A549 (cell line): ENCODE results near the gene ZNF775. TPM values are rescaled to one million over a fixed set of nuclear protein-coding genes. Genes with fewer than 3 reads are reported as not detected.

Experiments
- ATAC-seq, 2 experiments: fragments of 200-7000 bp in 1 of 2; fragments of >200 bp in 1 of 2; cut with Nextera tagmentation in 1 of 2; cut with Tn5 transposase in 1 of 2; 3 replicates each; pipeline versions ENCODE4 v1.8.0 to v1.9.1; 2018 to 2020; ENCODE audit warnings: mild to moderate bottlenecking in 1 of 2, moderate library complexity in 1 of 2
- CTCF ChIA-PET: fragments of 300-600 bp; sonication (Branson Sonifier 250); formaldehyde crosslinking; extraction: SDS; loops from one replicate; lab custom pipeline; 2021; ENCODE audit warnings: antibody characterized with exemption, inconsistent platforms; lab: Yijun Ruan, JAX
- POLR2A ChIA-PET: fragments of 350-600 bp; formaldehyde crosslinking; extraction: SDS; loops from one replicate; lab custom pipeline; 2021; ENCODE audit warnings: antibody characterized with exemption, inconsistent platforms; lab: Yijun Ruan, JAX
- DNase-seq, 2 experiments: peaks; one replicate each; pipeline versions ENCODE4 v3.0.0 to v3.0.0-alpha.2; 2011 to 2016; ENCODE audit warnings: low read depth in 1 of 2, low spot score in 1 of 2
- FAIRE-seq: peaks from 2 replicates; lab custom pipeline; 2011; peaks lifted over from hg19 to GRCh38; lab: Jason Lieb, UNC
- H3K27ac ChIP-seq, 2 experiments: fragments of >200 bp; sonication (Bioruptor Twin); formaldehyde crosslinking; 3 replicates each; pipeline ENCODE4 v1.5.1; 2016 to 2017
- H3K4me1 ChIP-seq: fragments of >200 bp; sonication (Bioruptor Twin); formaldehyde crosslinking; 3 replicates; pipeline ENCODE4 v1.6.1; 2016
- H3K4me2 ChIP-seq: fragments of >200 bp; sonication (Bioruptor Twin); formaldehyde crosslinking; 3 replicates; pipeline ENCODE4 v1.6.1; 2016
- H3K4me3 ChIP-seq: fragments of >200 bp; sonication (Bioruptor Twin); formaldehyde crosslinking; 3 replicates; pipeline ENCODE4 v1.5.1; 2016
- H3K9me3 ChIP-seq: fragments of >200 bp; sonication (Bioruptor Twin); formaldehyde crosslinking; 3 replicates; pipeline ENCODE4 v1.6.1; 2016
- BHLHE40 ChIP-seq: IDR thresholded peaks from 2 replicates; pipeline ENCODE4 v1.6.1; 2012; ENCODE audit warnings: low read depth, low read length, inconsistent platforms
- EHMT2 ChIP-seq: fragments of 200-600 bp; sonication (generic); IDR thresholded peaks from 2 replicates; pipeline ENCODE4 v1.6.1; 2016; ENCODE audit warnings: antibody characterized with exemption, low read depth, mild to moderate bottlenecking, moderate library complexity
- HDAC2 ChIP-seq: fragments of 200-600 bp; sonication (generic); IDR thresholded peaks from 2 replicates; pipeline ENCODE4 v1.6.1; 2016
- HEYL ChIP-seq: fragments of 250-450 bp; sonication (Bioruptor Pico); IDR thresholded peaks from 2 replicates; pipeline ENCODE4 v1.8.0; 2021; ENCODE audit warnings: mild to moderate bottlenecking, moderate library complexity
- HOXA7 ChIP-seq: fragments of 250-450 bp; sonication (Bioruptor Pico); IDR thresholded peaks from 2 replicates; pipeline ENCODE4 v1.5.0; 2020; ENCODE audit warnings: mild to moderate bottlenecking, moderate library complexity
- HOXB5 ChIP-seq: fragments of 250-450 bp; sonication (Bioruptor Pico); IDR thresholded peaks from 2 replicates; pipeline ENCODE4 v1.5.0; 2020; ENCODE audit warnings: mild to moderate bottlenecking, moderate library complexity
- MYC ChIP-seq: IDR thresholded peaks from 2 replicates; pipeline ENCODE4 v1.6.1; 2012; ENCODE audit warnings: mild to moderate bottlenecking, inconsistent platforms, low read length, improper control_type of control experiment, borderline replicate concordance
- PHF8 ChIP-seq: fragments of 200-600 bp; sonication (generic); IDR thresholded peaks from 2 replicates; pipeline ENCODE4 v1.6.1; 2016; ENCODE audit warnings: low read depth, mild to moderate bottlenecking, antibody characterized with exemption, moderate library complexity, borderline replicate concordance
- RAD21 ChIP-seq, 2 experiments: fragments of >200 bp in 1 of 2; sonication (Bioruptor Twin) in 1 of 2; formaldehyde crosslinking in 1 of 2; IDR thresholded peaks in 1 of 2; conservative IDR thresholded peaks in 1 of 2; 2 replicates in 1 of 2; 3 replicates in 1 of 2; pipeline ENCODE4 v1.6.1; 2012 to 2018; ENCODE audit warnings: inconsistent platforms in 1 of 2
- RARB ChIP-seq: fragments of 250-450 bp; sonication (Bioruptor Pico); IDR thresholded peaks from 2 replicates; pipeline ENCODE4 v1.8.0; 2021; ENCODE audit warnings: mild to moderate bottlenecking, moderate library complexity
- RNF2 ChIP-seq: fragments of 200-600 bp; sonication (generic); IDR thresholded peaks from 2 replicates; pipeline ENCODE4 v1.6.1; 2016; ENCODE audit warnings: low read depth, mild to moderate bottlenecking, antibody characterized with exemption, moderate library complexity, borderline replicate concordance
- TFCP2L1 ChIP-seq: fragments of 250-450 bp; sonication (Bioruptor Pico); IDR thresholded peaks from 2 replicates; pipeline ENCODE4 v1.5.0; 2021; ENCODE audit warnings: mild to moderate bottlenecking
- ZC3H11A ChIP-seq: fragments of 450-650 bp; IDR thresholded peaks from 2 replicates; pipeline ENCODE4 v1.6.1; 2014; ENCODE audit warnings: antibody characterized with exemption, mild to moderate bottlenecking
- ZSCAN20 ChIP-seq: fragments of 250-450 bp; sonication (Bioruptor Pico); IDR thresholded peaks from 2 replicates; pipeline ENCODE4 v1.8.0; 2022; ENCODE audit warnings: mild to moderate bottlenecking, moderate library complexity
- WGBS: methylation state at CpG from one replicate; pipeline ENCODE4 v1.1.6; 2017; ENCODE audit errors: missing lambda C conversion rate; 5-methylcytosine and 5-hydroxymethylcytosine counted together
- polyA plus RNA-seq, 4 experiments: library from polyadenylated mRNA; depleted of rRNA in 3 of 4; stranded (reverse); fragments of >200 nt; fragmentation: RNase III in 1 of 4; extraction: RNeasy Plus Mini Kit Qiagen cat#74134 plus additional on column Dnase treatment in 1 of 4; gene quantifications; 2 replicates in 3 of 4; 3 replicates in 1 of 4; pipeline ENCODE4 v1.2.3, GENCODE V29; 2011 to 2017
- TF ChIP-seq, protein P1 (sequence below): fragments of 250-450 bp; sonication (Bioruptor Pico); IDR thresholded peaks from 2 replicates; pipeline ENCODE4 v1.5.0; 2020; ENCODE audit warnings: low read depth, mild to moderate bottlenecking, moderate library complexity
- TF ChIP-seq, protein P2 (sequence below): IDR thresholded peaks from 2 replicates; pipeline ENCODE4 v1.6.1; 2012
- TF ChIP-seq, protein P3 (sequence below): fragments of 150-350 bp; IDR thresholded peaks from 2 replicates; pipeline ENCODE4 v1.6.1; 2014; ENCODE audit warnings: low read depth, mild to moderate bottlenecking, low read length
- TF ChIP-seq, protein P4 (sequence below): fragments of >200 bp; sonication (Bioruptor Twin); formaldehyde crosslinking; IDR thresholded peaks from 3 replicates; pipeline ENCODE4 v1.5.1; 2016

ZNF775 gene
- polyA plus RNA-seq, 2 of the 4 experiments (the other 2 are of a cell fraction): 1.7 to 5.4 TPM

DNA sequence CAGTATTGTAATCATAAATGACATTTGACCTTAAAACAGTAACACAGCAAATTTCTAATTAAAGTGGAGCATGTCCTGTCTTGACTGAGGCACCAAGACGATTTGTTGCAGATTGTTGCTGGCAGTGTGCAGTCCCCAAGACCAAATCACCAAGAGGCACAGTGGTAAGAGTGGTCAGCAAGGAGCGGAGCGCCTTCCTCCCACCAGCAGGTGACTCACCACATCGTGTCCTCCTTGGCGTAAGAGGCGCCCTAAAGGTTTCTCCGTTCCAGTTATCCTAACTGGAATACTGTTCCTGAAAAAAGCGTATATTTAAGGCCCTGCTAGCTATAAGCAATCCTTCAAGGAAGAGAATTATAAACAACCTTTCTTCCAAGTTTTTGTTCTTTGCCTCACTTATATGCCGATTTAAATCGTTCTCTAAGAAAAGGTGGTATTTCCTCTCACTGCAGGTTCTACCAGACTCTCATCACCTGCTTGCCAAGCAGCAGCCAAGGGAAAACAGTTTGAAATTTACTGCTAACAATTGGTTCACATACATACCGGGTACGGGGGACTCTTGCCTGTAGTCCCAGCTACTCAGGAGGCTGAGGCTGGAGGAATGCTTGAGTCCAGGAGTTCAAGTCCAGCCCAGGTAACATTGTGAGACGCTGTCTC is 21.2 kb upstream of the ZNF775 start (continued):
- TF ChIP-seq, protein P1, sequence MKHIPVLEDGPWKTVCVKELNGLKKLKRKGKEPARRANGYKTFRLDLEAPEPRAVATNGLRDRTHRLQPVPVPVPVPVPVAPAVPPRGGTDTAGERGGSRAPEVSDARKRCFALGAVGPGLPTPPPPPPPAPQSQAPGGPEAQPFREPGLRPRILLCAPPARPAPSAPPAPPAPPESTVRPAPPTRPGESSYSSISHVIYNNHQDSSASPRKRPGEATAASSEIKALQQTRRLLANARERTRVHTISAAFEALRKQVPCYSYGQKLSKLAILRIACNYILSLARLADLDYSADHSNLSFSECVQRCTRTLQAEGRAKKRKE (CRISPR knock-in tag): no peak
- TF ChIP-seq EHMT2 (no peak), ZSCAN20 (CRISPR knock-in tag) (no peak)

DNA sequence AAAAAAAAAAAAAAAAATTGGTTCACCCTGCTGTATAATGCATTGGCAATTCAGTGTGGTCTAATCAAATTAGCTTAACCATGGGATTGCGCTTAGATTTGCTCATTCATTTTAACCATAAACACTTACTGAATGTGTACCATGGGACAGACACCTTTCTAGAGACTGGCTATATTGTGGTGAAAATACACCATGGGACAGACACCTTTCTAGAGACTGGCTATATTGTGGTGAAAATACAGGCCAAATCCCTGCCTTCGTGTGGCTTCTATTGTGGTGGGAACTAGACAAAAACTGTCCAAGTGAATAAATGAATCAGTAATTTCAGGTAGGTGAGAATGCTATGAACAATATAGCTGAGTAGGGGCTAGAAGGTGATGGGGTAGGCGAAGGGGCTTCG is 20.7 kb upstream of the ZNF775 start:
- Histone ChIP-seq H3K4me2 (no peak overlapping the region), H3K4me1 (peaks cover 3% of the 10 kb centered on the region; the same call in 1 of the 3 replicates), H3K4me3 (no peak overlapping the region), H3K9me3 (no peaks in the 10 kb centered on the region)
- FAIRE-seq: no peak
- POLR2A ChIA-PET: no interaction called here
- TF ChIP-seq, protein P2, sequence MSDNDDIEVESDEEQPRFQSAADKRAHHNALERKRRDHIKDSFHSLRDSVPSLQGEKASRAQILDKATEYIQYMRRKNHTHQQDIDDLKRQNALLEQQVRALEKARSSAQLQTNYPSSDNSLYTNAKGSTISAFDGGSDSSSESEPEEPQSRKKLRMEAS: no peak
- TF ChIP-seq BHLHE40: no peak
- TF ChIP-seq TFCP2L1 (CRISPR knock-in tag): no peak
- TF ChIP-seq HOXA7 (CRISPR knock-in tag): no peak
- TF ChIP-seq PHF8: no peak
- TF ChIP-seq, protein P3, sequence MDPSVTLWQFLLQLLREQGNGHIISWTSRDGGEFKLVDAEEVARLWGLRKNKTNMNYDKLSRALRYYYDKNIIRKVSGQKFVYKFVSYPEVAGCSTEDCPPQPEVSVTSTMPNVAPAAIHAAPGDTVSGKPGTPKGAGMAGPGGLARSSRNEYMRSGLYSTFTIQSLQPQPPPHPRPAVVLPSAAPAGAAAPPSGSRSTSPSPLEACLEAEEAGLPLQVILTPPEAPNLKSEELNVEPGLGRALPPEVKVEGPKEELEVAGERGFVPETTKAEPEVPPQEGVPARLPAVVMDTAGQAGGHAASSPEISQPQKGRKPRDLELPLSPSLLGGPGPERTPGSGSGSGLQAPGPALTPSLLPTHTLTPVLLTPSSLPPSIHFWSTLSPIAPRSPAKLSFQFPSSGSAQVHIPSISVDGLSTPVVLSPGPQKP: no peak
- no peak for TF ChIP-seq RARB (CRISPR knock-in tag)
- TF ChIP-seq RAD21 (conservative IDR thresholded peaks at IDR 0.05 in 1 of 2, IDR thresholded peaks at IDR 0.05 in 1 of 2): no peak
- TF ChIP-seq MYC: no peak
- TF ChIP-seq, all 56 proteins: peak for 0
- 88% methylated on average over 4 of the region's 4 CpGs for WGBS
- no peak overlapping the region for H3K27ac ChIP-seq
- CTCF ChIA-PET: interaction anchor here (0.9 to 1.7 kb wide), 6 partner anchors 11 to 63 kb away, joined by 3 to 5 read pairs (median 4); a partner anchor contains a TSS
- DNase-seq (no peak), ATAC-seq (no peak; a peak in 1 of 6 replicates)

DNA sequence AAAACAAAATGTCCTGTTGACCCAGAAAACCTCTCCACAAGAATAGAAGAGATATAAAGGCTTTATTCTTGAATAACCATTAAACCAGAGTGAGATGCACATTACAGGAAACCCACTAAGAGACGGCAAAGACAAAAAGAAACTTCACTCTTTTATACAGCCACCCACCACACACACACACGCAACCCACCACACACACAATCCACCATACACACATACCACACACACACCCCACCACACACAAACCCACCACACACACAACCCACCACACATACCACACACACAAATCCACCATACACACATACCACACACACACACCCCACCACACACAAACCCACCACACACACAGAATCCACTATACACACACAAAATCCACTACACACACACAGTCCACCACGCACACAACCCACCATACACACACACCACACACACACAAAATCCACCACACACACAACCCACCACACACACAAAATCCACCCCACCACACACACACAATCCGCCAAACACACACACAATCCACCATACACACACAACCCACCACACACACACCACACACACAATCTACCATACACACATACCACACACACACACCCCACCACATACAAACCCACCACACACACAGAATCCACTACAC is 20.0 kb upstream of the ZNF775 start:
- ATAC-seq: no peak
- 85% methylated on average over 4 of the region's 4 CpGs for WGBS
- Histone ChIP-seq H3K4me2 (no peak overlapping the region), H3K4me1 (peaks cover 3% of the 10 kb centered on the region; the same call in 1 of the 3 replicates), H3K4me3 (no peak overlapping the region), H3K27ac (no peak overlapping the region), H3K9me3 (no peaks in the 10 kb centered on the region)
- ChIA-PET CTCF (interaction anchor here (0.9 to 1.4 kb wide), 4 partner anchors 11 to 46 kb away, joined by 3 to 4 read pairs (median 4); no protein-coding TSS in a partner anchor), POLR2A (no interaction called here)
- no peak for FAIRE-seq
- DNase-seq: no peak
- TF ChIP-seq RNF2: no peak
- TF ChIP-seq, protein P4, sequence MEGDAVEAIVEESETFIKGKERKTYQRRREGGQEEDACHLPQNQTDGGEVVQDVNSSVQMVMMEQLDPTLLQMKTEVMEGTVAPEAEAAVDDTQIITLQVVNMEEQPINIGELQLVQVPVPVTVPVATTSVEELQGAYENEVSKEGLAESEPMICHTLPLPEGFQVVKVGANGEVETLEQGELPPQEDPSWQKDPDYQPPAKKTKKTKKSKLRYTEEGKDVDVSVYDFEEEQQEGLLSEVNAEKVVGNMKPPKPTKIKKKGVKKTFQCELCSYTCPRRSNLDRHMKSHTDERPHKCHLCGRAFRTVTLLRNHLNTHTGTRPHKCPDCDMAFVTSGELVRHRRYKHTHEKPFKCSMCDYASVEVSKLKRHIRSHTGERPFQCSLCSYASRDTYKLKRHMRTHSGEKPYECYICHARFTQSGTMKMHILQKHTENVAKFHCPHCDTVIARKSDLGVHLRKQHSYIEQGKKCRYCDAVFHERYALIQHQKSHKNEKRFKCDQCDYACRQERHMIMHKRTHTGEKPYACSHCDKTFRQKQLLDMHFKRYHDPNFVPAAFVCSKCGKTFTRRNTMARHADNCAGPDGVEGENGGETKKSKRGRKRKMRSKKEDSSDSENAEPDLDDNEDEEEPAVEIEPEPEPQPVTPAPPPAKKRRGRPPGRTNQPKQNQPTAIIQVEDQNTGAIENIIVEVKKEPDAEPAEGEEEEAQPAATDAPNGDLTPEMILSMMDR: no peak
- TF ChIP-seq ZC3H11A: no peak
- TF ChIP-seq HDAC2: no peak
- no peak for TF ChIP-seq RAD21 (conservative IDR thresholded peaks at IDR 0.05 in 1 of 2, IDR thresholded peaks at IDR 0.05 in 1 of 2)
- TF ChIP-seq HOXB5: no peak
- no peak for TF ChIP-seq HEYL (CRISPR knock-in tag)
